ES-I3 (cell line): Measurements from ENCODE around the gene LHFPL2.

Experiments used
- H3K36me3 ChIP-seq: 2 replicates; pipeline ENCODE4 v1.6.1; 2013; ENCODE audit warnings: mild to moderate bottlenecking, low read length, control low read depth, moderate library complexity; ENCODE audit not compliant: insufficient read depth
- H3K4me1 ChIP-seq: 2 replicates; pipeline ENCODE4 v1.6.1; 2013; ENCODE audit warnings: mild to moderate bottlenecking, control low read depth, low read length; ENCODE audit not compliant: insufficient read depth
- H3K9ac ChIP-seq: 2 replicates; pipeline ENCODE4 v1.6.1; 2013; ENCODE audit warnings: low read depth, mild to moderate bottlenecking, low read length, moderate library complexity
- H3K9me3 ChIP-seq: 2 replicates; pipeline ENCODE4 v1.6.1; 2013; ENCODE audit warnings: mild to moderate bottlenecking, low read length, moderate library complexity; ENCODE audit not compliant: control insufficient read depth, insufficient read depth

Gene LHFPL2

GRCh38 chr5:78611126-78611605, 37.4 kb downstream of the LHFPL2 start:
- no peak overlapping the region for H3K9ac ChIP-seq
- peaks cover 18% of the 10 kb centered on the region for H3K4me1 ChIP-seq
- peaks cover 4% of the 10 kb centered on the region for H3K36me3 ChIP-seq
- H3K9me3 ChIP-seq, result no peaks in the 10 kb centered on the region

- Histone ChIP-seq H3K36me3 (peaks cover 4% of the 10 kb centered on the region), H3K9ac (no peak overlapping the region), H3K4me1 (peaks cover 18% of the 10 kb centered on the region), H3K9me3 (no peaks in the 10 kb centered on the region)
These were observed 37.9 kb downstream of the LHFPL2 start for GRCh38 chr5:78610636-78611035.

- Histone ChIP-seq H3K9me3 (no peaks in the 10 kb centered on the region), H3K9ac (no peak overlapping the region), H3K4me1 (peaks cover 18% of the 10 kb centered on the region), H3K36me3 (peaks cover 4% of the 10 kb centered on the region)
These were observed 38.4 kb downstream of the LHFPL2 start for GRCh38 chr5:78610163-78610583.

GRCh38 chr5:78607864-78608263, 40.7 kb downstream of the LHFPL2 start:
- Histone ChIP-seq H3K9me3 (no peaks in the 10 kb centered on the region), H3K4me1 (peaks cover 18% of the 10 kb centered on the region), H3K9ac (no peak overlapping the region), H3K36me3 (no peaks in the 10 kb centered on the region; the same call in 1 of the 2 replicates)

- H3K9ac ChIP-seq, result no peak overlapping the region
- no peaks in the 10 kb centered on the region for H3K9me3 ChIP-seq
- no peaks in the 10 kb centered on the region; the same call in 1 of the 2 replicates for H3K36me3 ChIP-seq
- peaks cover 10% of the 10 kb centered on the region for H3K4me1 ChIP-seq
These were observed 42.3 kb downstream of the LHFPL2 start for GRCh38 chr5:78606241-78606640.

- no peaks in the 10 kb centered on the region; the same call in 1 of the 2 replicates for H3K36me3 ChIP-seq
- no peak overlapping the region for H3K9ac ChIP-seq
- H3K9me3 ChIP-seq, result no peaks in the 10 kb centered on the region
- H3K4me1 ChIP-seq, result peaks cover 4% of the 10 kb centered on the region; the same call in 1 of the 2 replicates
These were observed 43.0 kb downstream of the LHFPL2 start for GRCh38 chr5:78605611-78606010.

GRCh38 chr5:78604689-78605285, 43.8 kb downstream of the LHFPL2 start:
- no peaks in the 10 kb centered on the region for H3K9me3 ChIP-seq
- H3K36me3 ChIP-seq, result no peaks in the 10 kb centered on the region; the same call in 1 of the 2 replicates
- H3K4me1 ChIP-seq, result no peaks in the 10 kb centered on the region
- no peak overlapping the region for H3K9ac ChIP-seq

- Histone ChIP-seq H3K4me1 (peaks cover 2% of the 10 kb centered on the region; the same call in 1 of the 2 replicates), H3K36me3 (no peaks in the 10 kb centered on the region; the same call in 1 of the 2 replicates), H3K9me3 (no peaks in the 10 kb centered on the region), H3K9ac (no peak overlapping the region)
These were observed 44.9 kb downstream of the LHFPL2 start for GRCh38 chr5:78603636-78604175.

GRCh38 chr5:78602400-78602799, 46.2 kb downstream of the LHFPL2 start:
- H3K9me3 ChIP-seq, result no peaks in the 10 kb centered on the region
- peaks cover 15% of the 10 kb centered on the region; the same call in 1 of the 2 replicates for H3K4me1 ChIP-seq
- no peak overlapping the region for H3K9ac ChIP-seq
- H3K36me3 ChIP-seq, result no peaks in the 10 kb centered on the region

- no peaks in the 10 kb centered on the region for H3K9me3 ChIP-seq
- no peak overlapping the region for H3K9ac ChIP-seq
- peaks cover 15% of the 10 kb centered on the region; the same call in 1 of the 2 replicates for H3K4me1 ChIP-seq
- H3K36me3 ChIP-seq, result no peaks in the 10 kb centered on the region
These were observed 46.8 kb downstream of the LHFPL2 start for GRCh38 chr5:78601559-78602314.

GRCh38 chr5:78600687-78601414, 47.7 kb downstream of the LHFPL2 start:
- Histone ChIP-seq H3K36me3 (no peaks in the 10 kb centered on the region), H3K4me1 (peaks cover 15% of the 10 kb centered on the region; the same call in 1 of the 2 replicates), H3K9ac (no peak overlapping the region), H3K9me3 (no peaks in the 10 kb centered on the region)

- Histone ChIP-seq H3K36me3 (no peaks in the 10 kb centered on the region), H3K4me1 (peaks cover 15% of the 10 kb centered on the region; the same call in 1 of the 2 replicates), H3K9ac (no peak overlapping the region), H3K9me3 (no peaks in the 10 kb centered on the region)
These were observed 49.6 kb downstream of the LHFPL2 start for GRCh38 chr5:78598973-78599372.

GRCh38 chr5:78597974-78598371, 50.6 kb downstream of the LHFPL2 start:
- H3K4me1 ChIP-seq, result peaks cover 15% of the 10 kb centered on the region; the same call in 1 of the 2 replicates
- no peaks in the 10 kb centered on the region for H3K36me3 ChIP-seq
- H3K9me3 ChIP-seq, result no peaks in the 10 kb centered on the region
- H3K9ac ChIP-seq, result no peak overlapping the region
